IgD-negative memory B cell (primary cell): ENCODE data around the gene MBNL2. TPM values are rescaled to one million over a fixed set of nuclear protein-coding genes. Genes with fewer than 3 reads are reported as not detected.
A peak's percentile ranks its signal among the peaks of the same experiment; 100 is the strongest.
"Not testable (repeated sequence)": the region's sequence is repeated elsewhere in the genome, so short reads cannot be mapped to it uniquely, and the experiment has no call there.

ENCODE experiments used
- H3K27ac Mint-ChIP-seq, 3 donors: one replicate each; pipeline ENCODE4 v1.8.0; 2020 to 2022; ENCODE audit warnings: mild to moderate bottlenecking in 3 of 3, mixed read lengths in 3 of 3, moderate library complexity in 1 of 3
- H3K27me3 Mint-ChIP-seq: one replicate; pipeline ENCODE4 v1.8.0; 2021; ENCODE audit warnings: mixed read lengths
- H3K36me3 Mint-ChIP-seq: one replicate; pipeline ENCODE4 v1.8.0; 2020; ENCODE audit warnings: mild to moderate bottlenecking, mixed read lengths
- H3K4me1 Mint-ChIP-seq, 3 donors: one replicate each; pipeline ENCODE4 v1.8.0; 2020 to 2022; ENCODE audit warnings: mixed read lengths in 3 of 3, mild to moderate bottlenecking in 1 of 3
- H3K4me3 Mint-ChIP-seq, 4 donors: one replicate each; pipeline ENCODE4 v1.8.0; 2020 to 2022; ENCODE audit warnings: mild to moderate bottlenecking in 4 of 4, mixed read lengths in 4 of 4, moderate library complexity in 3 of 4
- H3K9me3 Mint-ChIP-seq, 3 donors: one replicate each; pipeline ENCODE4 v1.8.0; 2020 to 2021; ENCODE audit warnings: mixed read lengths in 3 of 3, mild to moderate bottlenecking in 1 of 3
- polyA plus RNA-seq: library from polyadenylated mRNA; unstranded; fragments of 300-500 nt; fragmentation: Illumina TruSeq; gene quantifications from one replicate; pipeline ENCODE4 v1.2.3, GENCODE V29; 2021

The MBNL2 gene
- polyA plus RNA-seq, 1 donor from 2014 or later = 15.9 TPM

DNA sequence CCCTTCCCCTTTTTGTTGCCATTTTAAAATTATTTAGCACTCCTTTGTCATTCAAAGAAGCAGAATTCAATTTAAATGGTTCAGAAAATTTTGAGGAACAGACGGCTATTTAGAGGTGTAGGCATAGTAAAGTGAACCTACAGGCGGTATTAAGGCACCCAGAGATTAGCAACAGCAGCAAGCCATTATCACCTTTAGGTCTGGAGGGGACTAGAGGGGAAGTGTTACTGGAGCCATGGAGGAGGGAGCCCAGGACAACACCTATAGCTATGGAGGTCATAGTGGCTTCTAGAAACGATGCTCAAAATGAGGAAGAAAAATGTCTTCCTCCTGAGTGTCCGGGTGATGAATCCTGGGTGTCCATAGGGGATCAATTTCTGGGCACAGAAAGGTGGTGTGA is 25.8 kb upstream of the MBNL2 start:
- peaks cover 0 to 3% (median 0%) of the 10 kb centered on the region in 3 donors for H3K4me1 Mint-ChIP-seq
- H3K36me3 Mint-ChIP-seq = no peaks in the 10 kb centered on the region
- H3K27me3 Mint-ChIP-seq = peaks cover 20% of the 10 kb centered on the region
- H3K9me3 Mint-ChIP-seq = peaks cover 0 to 2% (median 0%) of the 10 kb centered on the region in 3 donors
- H3K27ac Mint-ChIP-seq = no peak overlapping the region
- H3K4me3 Mint-ChIP-seq = no peak overlapping the region

DNA sequence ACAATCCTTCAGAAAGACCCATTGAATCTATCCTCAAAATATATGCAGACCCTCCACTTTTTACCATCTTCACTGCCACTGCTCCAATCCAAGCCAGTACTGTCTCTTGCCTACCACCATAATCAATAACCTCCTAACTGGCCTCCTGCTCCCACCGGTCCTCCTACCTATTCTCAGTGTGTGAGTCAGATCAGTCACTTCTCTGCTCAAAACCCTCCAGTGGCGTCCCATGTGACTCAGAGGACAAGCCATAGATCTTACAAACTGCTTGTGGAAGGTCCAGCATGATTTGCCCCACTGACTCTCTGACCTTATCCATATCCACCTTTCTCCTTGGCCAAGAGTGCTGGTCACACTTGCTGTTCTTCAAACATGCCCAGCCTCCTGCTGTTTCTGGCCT is 23.4 kb upstream of the MBNL2 start:
- H3K27ac Mint-ChIP-seq = no peak overlapping the region
- no peak overlapping the region for H3K4me3 Mint-ChIP-seq
- peaks cover 0 to 1% (median 0%) of the 10 kb centered on the region in 3 donors for H3K4me1 Mint-ChIP-seq
- peaks cover 20% of the 10 kb centered on the region for H3K27me3 Mint-ChIP-seq
- H3K36me3 Mint-ChIP-seq = no peaks in the 10 kb centered on the region
- H3K9me3 Mint-ChIP-seq = no peaks in the 10 kb centered on the region

DNA sequence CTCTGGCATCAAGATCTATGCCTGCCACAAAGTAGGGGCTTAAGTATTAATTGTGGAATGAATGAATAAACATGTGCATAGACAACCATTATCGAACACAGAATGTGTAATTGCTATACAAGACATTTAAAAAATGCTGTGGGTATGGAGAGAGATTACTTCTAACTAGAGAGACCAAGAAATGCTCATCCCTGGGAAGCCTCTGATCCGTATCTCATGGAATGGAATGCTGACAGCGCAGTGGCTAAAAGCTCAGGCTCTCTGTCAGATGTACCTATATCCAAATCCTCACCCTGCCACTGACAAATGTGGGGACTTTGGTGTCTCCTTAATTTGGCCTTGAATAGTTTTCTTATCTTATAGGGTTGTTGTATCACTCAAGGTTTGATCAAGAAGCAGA is 22.7 kb upstream of the MBNL2 start:
- Mint-ChIP-seq H3K4me3 (no peak overlapping the region), H3K4me1 (no peaks in the 10 kb centered on the region), H3K9me3 (no peaks in the 10 kb centered on the region), H3K27ac (no peak overlapping the region), H3K36me3 (no peaks in the 10 kb centered on the region), H3K27me3 (peaks cover 19% of the 10 kb centered on the region)

DNA sequence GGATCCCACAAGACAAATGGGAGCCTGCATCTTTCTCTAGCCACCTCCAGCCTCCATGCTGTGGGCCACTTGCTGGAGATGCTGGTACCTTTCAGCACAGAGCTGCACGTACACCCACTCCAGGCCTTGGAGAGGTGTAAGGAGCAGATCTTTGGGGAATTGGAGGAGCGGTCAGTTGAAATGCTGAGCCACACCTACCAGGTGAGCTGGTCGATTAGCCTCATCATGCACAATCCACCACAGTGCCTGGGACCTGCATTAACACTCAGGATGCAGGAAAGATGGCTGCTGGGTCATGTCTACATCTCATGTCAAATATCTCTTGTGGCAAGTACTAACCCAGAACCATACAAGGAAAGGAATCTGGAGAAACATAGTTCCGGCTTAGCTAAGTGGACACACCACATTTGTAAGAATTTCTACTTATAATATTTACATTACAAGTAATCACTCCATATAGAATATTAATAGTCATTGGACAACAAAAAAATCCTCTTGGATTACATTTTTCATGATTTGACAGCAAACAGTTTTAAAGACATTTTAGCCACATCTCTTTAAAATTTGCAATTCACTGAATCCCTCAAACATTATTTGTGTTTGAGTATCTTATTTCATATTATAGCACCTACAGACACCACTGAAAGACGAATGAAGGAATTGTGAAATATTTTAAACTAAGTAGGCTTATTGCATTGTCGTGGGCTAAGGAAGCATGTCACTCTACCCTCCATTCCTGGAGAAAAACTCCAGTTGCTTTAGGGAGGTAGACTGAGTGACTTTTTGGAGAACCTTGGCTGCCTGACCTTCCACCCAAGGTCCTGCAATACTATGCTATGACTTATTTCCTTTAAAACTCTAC is 21.8 kb upstream of the MBNL2 start:
- no peaks in the 10 kb centered on the region for H3K4me1 Mint-ChIP-seq
- H3K27ac Mint-ChIP-seq = no peak overlapping the region
- no peak overlapping the region for H3K4me3 Mint-ChIP-seq
- no peaks in the 10 kb centered on the region for H3K36me3 Mint-ChIP-seq
- no peaks in the 10 kb centered on the region for H3K9me3 Mint-ChIP-seq
- peaks cover 17% of the 10 kb centered on the region for H3K27me3 Mint-ChIP-seq

DNA sequence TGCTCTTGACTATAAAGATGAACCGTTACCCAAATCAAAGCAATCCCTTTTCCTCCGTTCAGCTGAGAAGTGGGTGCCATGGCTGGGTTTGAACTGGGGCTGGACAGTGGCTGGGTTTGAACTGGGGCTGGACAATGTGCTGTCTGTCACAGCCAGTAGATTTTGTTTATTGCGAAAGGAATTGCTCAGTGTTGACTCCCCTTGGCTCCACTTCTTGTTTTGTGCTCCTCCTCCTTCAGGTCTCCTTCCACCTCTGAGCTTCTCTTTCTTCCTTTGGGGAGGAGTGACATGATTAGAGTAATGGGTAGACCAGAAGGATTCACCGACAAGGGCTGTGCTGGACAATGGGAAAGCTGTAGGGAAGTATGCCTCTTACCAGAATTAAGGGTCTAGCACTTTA is 19.4 kb upstream of the MBNL2 start:
- H3K4me1 Mint-ChIP-seq = peaks cover 0 to 2% (median 0%) of the 10 kb centered on the region in 3 donors
- H3K27ac Mint-ChIP-seq = no peak overlapping the region
- H3K27me3 Mint-ChIP-seq = peaks cover 16% of the 10 kb centered on the region
- no peak overlapping the region for H3K4me3 Mint-ChIP-seq
- H3K36me3 Mint-ChIP-seq = no peaks in the 10 kb centered on the region
- H3K9me3 Mint-ChIP-seq = peaks cover 2 to 8% (median 3%) of the 10 kb centered on the region in 3 donors

DNA sequence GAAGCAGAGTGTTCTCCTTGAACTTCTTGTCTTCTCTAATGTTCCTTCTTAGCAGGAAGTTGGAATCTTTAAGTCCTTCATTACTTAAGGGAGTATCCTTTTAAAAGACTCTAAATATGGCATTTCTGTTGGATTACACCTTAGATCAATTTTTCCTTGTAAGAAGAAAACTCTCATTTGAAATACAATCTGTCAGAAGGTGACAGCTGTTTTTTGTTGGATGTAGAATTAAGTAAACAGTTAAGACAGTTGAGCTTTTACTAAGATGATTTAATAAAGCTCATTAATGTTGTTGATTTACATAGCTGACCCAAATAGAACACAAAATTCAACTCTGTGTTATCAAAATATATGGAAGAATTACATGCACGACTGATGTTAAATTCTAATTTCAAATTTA is 16.7 kb upstream of the MBNL2 start:
- peaks cover 3% of the 10 kb centered on the region for H3K27me3 Mint-ChIP-seq
- H3K4me1 Mint-ChIP-seq = peaks cover 0 to 3% (median 0%) of the 10 kb centered on the region in 3 donors
- no peak overlapping the region for H3K27ac Mint-ChIP-seq
- H3K36me3 Mint-ChIP-seq = peaks cover 2% of the 10 kb centered on the region
- peaks cover 2 to 8% (median 3%) of the 10 kb centered on the region in 3 donors for H3K9me3 Mint-ChIP-seq
- no peak overlapping the region for H3K4me3 Mint-ChIP-seq

DNA sequence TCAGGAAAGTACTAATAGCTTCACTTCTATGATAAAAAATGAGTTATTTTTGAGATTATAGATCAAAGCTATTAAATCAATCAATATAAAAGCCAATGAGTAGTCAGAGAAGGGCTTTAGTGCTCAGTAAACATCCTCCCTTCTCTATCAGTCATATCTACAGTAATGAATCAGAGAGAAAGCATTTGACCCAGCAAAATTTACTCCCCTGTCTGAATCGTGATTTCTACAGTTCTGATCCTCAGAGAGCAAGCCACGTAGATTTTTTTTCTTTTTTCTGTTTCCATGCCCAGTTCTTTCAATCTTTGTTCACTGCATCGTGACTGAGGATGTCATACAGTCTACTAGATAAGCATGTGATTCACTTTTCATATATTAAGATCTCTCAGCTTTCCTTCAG is 16.2 kb upstream of the MBNL2 start:
- Mint-ChIP-seq H3K9me3 (peaks cover 2 to 8% (median 3%) of the 10 kb centered on the region in 3 donors), H3K36me3 (peaks cover 2% of the 10 kb centered on the region), H3K27ac (peak overlapping the region in 1 of 3 donors; percentile 0), H3K4me1 (peaks cover 0 to 3% (median 0%) of the 10 kb centered on the region in 3 donors), H3K4me3 (no peak overlapping the region), H3K27me3 (peaks cover 3% of the 10 kb centered on the region)

DNA sequence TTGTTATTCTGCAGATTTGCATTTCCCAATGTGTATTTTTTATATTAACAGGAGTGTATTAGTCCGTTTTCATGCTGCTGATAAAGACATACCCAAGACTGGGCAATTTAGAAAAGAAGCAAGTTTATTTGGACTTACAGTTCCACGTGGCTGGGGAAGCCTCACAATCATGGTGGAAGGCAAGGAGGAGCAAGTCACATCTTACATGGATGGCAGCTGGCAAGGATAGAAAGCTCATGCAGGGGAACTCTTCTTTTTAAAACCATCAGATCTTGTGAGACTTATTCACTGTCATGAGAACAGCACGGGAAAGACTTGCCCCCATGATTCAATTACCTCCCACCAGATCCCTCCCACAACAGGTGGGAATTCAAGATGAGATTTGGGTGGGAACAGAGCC is 14.9 kb upstream of the MBNL2 start:
- not testable (repeated sequence) for H3K4me1 Mint-ChIP-seq, H3K4me3 Mint-ChIP-seq, H3K36me3 Mint-ChIP-seq, H3K9me3 Mint-ChIP-seq, H3K27ac Mint-ChIP-seq, H3K27me3 Mint-ChIP-seq

DNA sequence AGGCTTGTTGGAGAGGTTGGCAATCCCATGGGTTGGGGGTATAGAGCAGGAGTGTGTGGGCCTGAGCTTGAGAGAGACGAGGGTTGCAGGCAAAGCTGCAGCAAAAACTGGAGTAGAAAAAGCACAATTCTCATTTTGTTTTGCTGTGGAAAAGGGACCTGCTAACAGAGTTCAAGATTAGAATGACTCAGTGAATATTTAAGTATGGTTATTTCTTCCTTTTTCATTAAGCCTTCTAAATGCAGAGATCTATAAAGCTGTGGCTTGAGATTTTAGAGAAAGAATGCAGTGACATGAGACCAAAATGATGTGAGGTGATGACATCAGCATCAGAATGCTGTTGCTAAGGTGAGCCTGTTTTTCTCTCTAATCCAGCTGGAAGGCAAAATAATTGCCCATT is 10.8 kb upstream of the MBNL2 start:
- H3K9me3 Mint-ChIP-seq = peaks cover 2 to 8% (median 3%) of the 10 kb centered on the region in 3 donors
- no peak overlapping the region for H3K4me3 Mint-ChIP-seq
- peaks cover 0 to 4% (median 3%) of the 10 kb centered on the region in 3 donors for H3K4me1 Mint-ChIP-seq
- H3K36me3 Mint-ChIP-seq = peaks cover 2% of the 10 kb centered on the region
- no peak overlapping the region for H3K27ac Mint-ChIP-seq
- H3K27me3 Mint-ChIP-seq = peaks cover 1% of the 10 kb centered on the region

DNA sequence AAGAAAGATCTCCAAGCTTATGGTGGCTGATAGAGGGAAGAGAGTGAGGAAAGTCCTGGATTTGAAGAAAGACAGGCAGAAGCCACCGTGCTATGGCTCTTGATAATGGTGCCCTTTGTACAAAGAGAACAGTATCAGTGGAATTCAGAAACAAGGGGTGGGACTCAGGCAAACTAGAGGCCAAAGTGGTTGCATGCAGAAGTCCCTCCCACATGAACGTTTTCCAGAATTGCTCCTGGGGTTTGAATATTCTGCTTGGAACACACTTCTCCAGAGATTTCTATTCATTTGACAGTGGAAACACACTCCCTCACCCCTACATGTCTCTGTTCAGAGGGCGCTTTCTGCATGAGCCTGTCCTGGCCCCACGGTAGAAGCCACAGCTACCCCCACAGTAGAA is 10.1 kb upstream of the MBNL2 start:
- H3K36me3 Mint-ChIP-seq = peaks cover 2% of the 10 kb centered on the region
- H3K27me3 Mint-ChIP-seq = peaks cover 1% of the 10 kb centered on the region
- peaks cover 0 to 4% (median 3%) of the 10 kb centered on the region in 3 donors for H3K4me1 Mint-ChIP-seq
- H3K9me3 Mint-ChIP-seq = peaks cover 0 to 7% (median 3%) of the 10 kb centered on the region in 3 donors
- no peak overlapping the region for H3K27ac Mint-ChIP-seq
- no peak overlapping the region for H3K4me3 Mint-ChIP-seq

DNA sequence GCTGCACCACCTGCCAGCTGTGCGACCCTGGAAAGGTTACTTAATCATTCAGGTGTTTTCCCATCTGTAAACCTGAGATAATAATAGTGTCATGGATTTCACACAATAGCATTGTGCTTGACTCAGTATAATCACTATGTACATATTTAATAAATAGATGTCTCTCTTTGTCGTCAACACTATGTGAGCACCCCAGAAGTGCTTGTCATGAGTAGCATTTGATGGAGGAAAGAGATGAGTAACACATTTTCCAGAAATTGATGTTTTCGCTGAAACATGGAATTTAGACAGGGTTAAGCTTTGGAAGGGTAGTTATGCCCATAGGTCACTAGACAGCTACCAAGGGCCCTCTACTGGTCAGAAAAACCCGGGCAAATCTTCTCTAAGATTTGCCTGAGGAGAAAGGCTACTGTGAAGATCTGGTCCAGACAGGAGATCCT is 9.5 kb upstream of the MBNL2 start:
- no peak overlapping the region for H3K27ac Mint-ChIP-seq
- H3K4me3 Mint-ChIP-seq = no peak overlapping the region
- peaks cover 1% of the 10 kb centered on the region for H3K27me3 Mint-ChIP-seq
- H3K9me3 Mint-ChIP-seq = peaks cover 0 to 1% (median 0%) of the 10 kb centered on the region in 3 donors
- H3K4me1 Mint-ChIP-seq = peaks cover 0 to 4% (median 3%) of the 10 kb centered on the region in 3 donors
- peaks cover 2% of the 10 kb centered on the region for H3K36me3 Mint-ChIP-seq

DNA sequence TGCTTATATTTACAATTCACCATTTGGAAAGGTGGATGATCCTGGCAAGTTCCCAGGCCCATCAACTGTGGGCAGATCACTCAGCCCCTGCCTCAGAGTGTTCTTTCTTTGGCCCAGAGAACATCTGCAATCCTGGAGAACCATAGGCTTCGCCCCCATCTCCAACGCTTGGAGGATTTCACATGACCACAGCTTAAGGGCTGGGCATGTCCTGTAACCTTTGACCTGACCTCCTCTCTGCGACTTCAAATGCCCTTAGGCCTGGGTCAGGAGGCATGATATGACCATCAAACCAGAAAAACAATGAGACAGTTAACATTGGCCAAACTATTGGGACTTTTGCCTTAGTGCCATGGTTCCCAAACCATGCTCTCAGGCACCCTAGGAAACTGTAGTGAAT is 7.2 kb upstream of the MBNL2 start:
- no peak overlapping the region for H3K27ac Mint-ChIP-seq
- H3K4me1 Mint-ChIP-seq = peaks cover 0 to 4% (median 3%) of the 10 kb centered on the region in 3 donors
- H3K27me3 Mint-ChIP-seq = peaks cover 1% of the 10 kb centered on the region
- no peaks in the 10 kb centered on the region for H3K9me3 Mint-ChIP-seq
- H3K36me3 Mint-ChIP-seq = no peaks in the 10 kb centered on the region
- H3K4me3 Mint-ChIP-seq = no peak overlapping the region

DNA sequence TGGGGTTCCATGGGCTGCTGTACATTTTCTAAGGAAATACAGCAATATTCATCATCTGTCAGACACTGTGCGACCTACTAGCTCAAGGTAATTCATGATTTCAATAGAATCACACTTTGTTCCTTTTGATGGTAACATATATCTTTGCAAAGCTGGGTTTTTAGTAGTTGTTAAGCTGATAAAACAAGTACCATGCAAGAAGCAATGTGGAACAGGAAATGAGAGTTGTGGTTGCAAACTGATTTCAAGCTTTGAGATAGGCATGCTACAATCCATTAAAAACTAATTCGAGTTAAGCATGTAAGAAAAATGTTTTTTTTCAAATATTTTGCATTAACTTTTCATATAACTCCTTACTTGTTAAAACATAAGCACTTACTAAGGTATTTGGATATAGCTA is 6.8 kb upstream of the MBNL2 start:
- Mint-ChIP-seq H3K4me1 (peaks cover 0 to 3% (median 2%) of the 10 kb centered on the region in 3 donors), H3K36me3 (no peaks in the 10 kb centered on the region), H3K27ac (no peak overlapping the region), H3K4me3 (no peak overlapping the region), H3K27me3 (no peaks in the 10 kb centered on the region), H3K9me3 (no peaks in the 10 kb centered on the region)

DNA sequence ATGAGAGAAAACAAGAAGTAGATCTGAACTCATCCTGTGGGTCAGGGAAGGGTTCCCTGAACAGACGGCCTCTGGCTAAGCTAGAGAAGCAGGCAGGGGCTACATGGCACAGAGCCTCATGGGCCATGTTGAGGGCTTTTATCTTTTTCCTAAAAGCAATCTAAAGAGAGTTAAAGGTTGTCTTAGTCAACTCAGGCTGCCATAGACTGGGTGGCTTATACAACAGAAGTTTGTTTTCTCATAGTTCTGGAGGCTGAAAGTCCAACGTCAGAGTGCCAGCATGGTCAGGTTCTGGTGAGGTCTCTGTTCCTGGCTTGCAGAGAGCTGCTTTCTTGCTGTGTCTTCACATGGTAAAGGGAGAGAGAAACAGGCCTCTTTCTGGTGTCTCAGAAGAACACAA is 2.9 kb upstream of the MBNL2 start:
- H3K27me3 Mint-ChIP-seq = no peaks in the 10 kb centered on the region
- H3K36me3 Mint-ChIP-seq = no peaks in the 10 kb centered on the region
- no peak overlapping the region for H3K4me3 Mint-ChIP-seq
- peak overlapping the region in 1 of 3 donors; percentile 68 for H3K27ac Mint-ChIP-seq
- peaks cover 2 to 15% (median 12%) of the 10 kb centered on the region in 3 donors for H3K4me1 Mint-ChIP-seq
- no peaks in the 10 kb centered on the region for H3K9me3 Mint-ChIP-seq

DNA sequence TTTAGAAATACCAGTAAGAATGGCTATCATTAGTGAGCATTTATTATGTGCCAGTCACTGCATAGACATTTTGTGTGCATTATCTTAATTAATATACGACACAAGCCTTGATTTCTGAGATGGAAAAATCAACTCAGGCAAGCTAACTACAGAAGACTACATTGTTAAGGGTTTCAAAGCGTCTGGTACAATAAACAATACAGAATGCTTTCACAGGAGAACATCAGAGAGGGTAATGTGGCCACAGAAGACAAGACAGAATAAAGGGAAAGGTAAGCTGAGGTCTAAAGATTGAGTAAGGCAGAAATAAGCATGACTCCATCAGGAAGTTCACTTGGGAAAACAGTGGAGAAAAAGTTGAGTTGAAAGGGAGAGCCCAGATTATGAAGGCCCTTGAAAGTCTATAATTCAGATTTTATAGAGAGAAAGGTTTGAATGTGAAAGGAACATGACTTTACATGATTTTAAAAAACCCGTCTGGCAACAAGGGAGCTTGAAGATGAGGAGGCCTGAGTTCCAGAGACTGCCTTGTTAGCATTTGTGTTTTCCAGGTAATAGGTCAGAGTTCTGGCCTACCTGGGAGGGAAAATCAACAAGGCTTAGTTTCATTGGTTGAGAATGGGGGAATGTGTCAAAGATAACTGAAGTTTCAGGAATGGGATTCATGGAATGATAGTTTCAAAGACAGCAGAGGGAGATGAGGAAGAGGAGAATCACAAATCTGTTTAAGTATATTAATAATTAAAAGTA is 1.8 kb upstream of the MBNL2 start:
- H3K27me3 Mint-ChIP-seq = no peaks in the 10 kb centered on the region
- H3K27ac Mint-ChIP-seq = peak overlapping the region in 2 of 3 donors; percentile 2 to 6
- H3K4me1 Mint-ChIP-seq = peaks cover 10 to 25% (median 20%) of the 10 kb centered on the region in 3 donors
- H3K36me3 Mint-ChIP-seq = no peaks in the 10 kb centered on the region
- peak overlapping the region in 1 of 4 donors; percentile 34 for H3K4me3 Mint-ChIP-seq
- no peaks in the 10 kb centered on the region for H3K9me3 Mint-ChIP-seq
